BE2C (cell line): ENCODE measurements around the gene CPLX1.

ENCODE experiments used
- DNase-seq: peaks from one replicate; pipeline ENCODE4 v3.0.0-alpha.2; 2020
- H3K27me3 ChIP-seq: fragments of 250-450 bp; sonication (Bioruptor Pico); 2 replicates; pipeline ENCODE4 v1.5.1; 2020; ENCODE audit warnings: mild to moderate bottlenecking
- H3K36me3 ChIP-seq: fragments of 250-450 bp; sonication (Bioruptor Pico); 2 replicates; pipeline ENCODE4 v1.5.1; 2020; ENCODE audit warnings: mild to moderate bottlenecking
- H3K4me1 ChIP-seq: fragments of 250-450 bp; sonication (Bioruptor Pico); 2 replicates; pipeline ENCODE4 v1.5.1; 2020
- H3K4me3 ChIP-seq: 2 replicates; pipeline ENCODE4 v1.5.1; 2011; ENCODE audit warnings: low read depth, low read length
- H3K9me3 ChIP-seq: fragments of 250-450 bp; sonication (Bioruptor Pico); 2 replicates; pipeline ENCODE4 v1.5.1; 2020
- TF ChIP-seq, protein P1 (sequence below): IDR thresholded peaks from 2 replicates; pipeline ENCODE4 v1.5.1; 2012; ENCODE audit warnings: mild to moderate bottlenecking, low read depth, low read length

Gene CPLX1

DNA sequence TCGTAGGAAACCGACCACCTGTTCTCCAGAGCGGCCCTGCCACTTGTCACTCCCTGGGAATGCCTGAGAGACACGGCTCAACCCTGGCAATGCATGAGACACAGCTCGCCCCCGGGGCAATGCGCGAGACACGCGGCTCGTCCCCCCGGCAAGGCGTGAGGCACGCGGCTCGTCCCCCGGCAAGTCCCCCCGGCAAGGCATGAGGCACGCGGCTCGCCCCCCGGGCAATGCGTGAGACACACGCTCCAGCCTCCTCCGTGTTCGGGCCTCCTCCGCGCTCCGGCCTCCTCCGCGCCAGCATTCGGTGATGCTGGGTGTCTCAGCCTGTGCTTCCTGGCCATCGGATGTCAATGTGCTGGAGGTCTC is 27.5 kb upstream of the CPLX1 start:
- no peak for DNase-seq
- Histone ChIP-seq H3K9me3 (no peaks in the 10 kb centered on the region), H3K36me3 (peaks cover 54% of the 10 kb centered on the region), H3K4me1 (no peaks in the 10 kb centered on the region), H3K27me3 (no peaks in the 10 kb centered on the region), H3K4me3 (no peak overlapping the region)
- TF ChIP-seq, protein P1, sequence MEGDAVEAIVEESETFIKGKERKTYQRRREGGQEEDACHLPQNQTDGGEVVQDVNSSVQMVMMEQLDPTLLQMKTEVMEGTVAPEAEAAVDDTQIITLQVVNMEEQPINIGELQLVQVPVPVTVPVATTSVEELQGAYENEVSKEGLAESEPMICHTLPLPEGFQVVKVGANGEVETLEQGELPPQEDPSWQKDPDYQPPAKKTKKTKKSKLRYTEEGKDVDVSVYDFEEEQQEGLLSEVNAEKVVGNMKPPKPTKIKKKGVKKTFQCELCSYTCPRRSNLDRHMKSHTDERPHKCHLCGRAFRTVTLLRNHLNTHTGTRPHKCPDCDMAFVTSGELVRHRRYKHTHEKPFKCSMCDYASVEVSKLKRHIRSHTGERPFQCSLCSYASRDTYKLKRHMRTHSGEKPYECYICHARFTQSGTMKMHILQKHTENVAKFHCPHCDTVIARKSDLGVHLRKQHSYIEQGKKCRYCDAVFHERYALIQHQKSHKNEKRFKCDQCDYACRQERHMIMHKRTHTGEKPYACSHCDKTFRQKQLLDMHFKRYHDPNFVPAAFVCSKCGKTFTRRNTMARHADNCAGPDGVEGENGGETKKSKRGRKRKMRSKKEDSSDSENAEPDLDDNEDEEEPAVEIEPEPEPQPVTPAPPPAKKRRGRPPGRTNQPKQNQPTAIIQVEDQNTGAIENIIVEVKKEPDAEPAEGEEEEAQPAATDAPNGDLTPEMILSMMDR = no peak

DNA sequence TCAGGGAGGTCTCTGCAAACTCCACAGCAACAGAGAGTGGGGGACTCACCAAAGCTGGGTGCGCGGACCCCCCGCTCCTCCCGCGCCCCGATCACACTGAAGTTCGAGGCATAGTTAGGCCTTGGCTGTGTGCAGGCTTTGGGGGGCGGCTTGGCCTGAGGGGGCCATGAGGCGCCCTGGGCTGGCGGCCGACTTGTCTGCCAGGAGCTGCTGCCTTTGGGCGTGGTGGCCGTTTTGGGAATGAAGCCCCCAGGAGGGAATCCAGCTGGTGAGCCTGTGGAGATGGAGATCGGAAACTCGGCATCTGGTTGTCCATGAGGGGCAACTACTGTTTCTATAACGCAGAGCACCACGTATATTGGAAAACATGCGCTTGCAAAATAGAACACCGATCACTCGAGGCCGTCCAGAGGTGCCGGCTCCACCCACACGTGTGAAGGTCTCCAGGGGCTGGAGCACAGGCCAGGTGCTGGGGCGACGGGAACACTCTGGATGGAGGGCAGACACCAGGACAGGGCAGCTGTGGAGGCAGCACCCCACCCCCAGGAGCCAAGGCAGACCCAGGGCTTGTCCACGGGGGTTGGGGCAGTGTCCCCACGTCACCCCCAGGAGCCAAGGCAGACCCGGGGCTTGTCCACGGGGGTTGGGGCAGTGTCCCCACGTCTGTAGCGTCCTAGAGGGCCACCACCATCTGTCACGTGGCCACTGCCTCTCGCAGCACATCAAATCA is 25.9 kb upstream of the CPLX1 start:
- no peaks in the 10 kb centered on the region for H3K27me3 ChIP-seq
- H3K4me3 ChIP-seq = no peak overlapping the region
- no peak for DNase-seq
- no peaks in the 10 kb centered on the region for H3K9me3 ChIP-seq
- TF ChIP-seq, protein P1 = no peak
- H3K36me3 ChIP-seq = peaks cover 45% of the 10 kb centered on the region
- H3K4me1 ChIP-seq = no peaks in the 10 kb centered on the region

DNA sequence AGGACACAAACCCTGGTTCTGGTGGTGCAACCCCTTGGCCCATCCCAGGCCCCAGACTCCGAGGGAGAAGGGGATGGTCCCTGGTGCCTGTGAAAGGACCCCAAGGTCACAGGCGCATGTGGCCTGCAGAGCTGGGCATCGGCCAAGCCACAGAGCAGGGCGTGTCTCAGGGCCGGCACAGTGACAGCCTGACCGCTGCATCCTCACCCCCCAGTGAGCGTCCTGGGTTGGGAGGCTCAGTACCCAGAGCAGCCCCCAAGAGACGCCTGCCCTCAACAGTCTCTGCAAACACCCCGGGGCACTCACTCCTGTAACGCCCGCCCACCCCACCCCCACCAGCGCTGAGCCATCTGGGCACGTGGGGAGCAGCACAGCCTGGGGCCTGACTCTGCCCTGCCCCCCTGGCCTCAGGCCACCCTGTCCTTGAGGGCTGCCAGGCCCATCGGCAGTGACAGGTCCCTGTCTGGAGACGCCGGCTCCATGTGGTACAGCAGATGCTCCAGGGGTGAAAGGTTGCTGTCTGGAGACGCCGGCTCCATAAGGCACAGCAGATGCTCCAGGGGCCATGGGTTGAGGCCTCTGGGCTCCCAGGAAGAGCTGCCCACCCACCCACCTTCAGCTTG is 24.5 kb upstream of the CPLX1 start:
- Histone ChIP-seq H3K9me3 (no peaks in the 10 kb centered on the region), H3K4me1 (no peaks in the 10 kb centered on the region), H3K27me3 (no peaks in the 10 kb centered on the region), H3K36me3 (peaks cover 39% of the 10 kb centered on the region), H3K4me3 (no peak overlapping the region)
- TF ChIP-seq, protein P1 = no peak
- no peak for DNase-seq

DNA sequence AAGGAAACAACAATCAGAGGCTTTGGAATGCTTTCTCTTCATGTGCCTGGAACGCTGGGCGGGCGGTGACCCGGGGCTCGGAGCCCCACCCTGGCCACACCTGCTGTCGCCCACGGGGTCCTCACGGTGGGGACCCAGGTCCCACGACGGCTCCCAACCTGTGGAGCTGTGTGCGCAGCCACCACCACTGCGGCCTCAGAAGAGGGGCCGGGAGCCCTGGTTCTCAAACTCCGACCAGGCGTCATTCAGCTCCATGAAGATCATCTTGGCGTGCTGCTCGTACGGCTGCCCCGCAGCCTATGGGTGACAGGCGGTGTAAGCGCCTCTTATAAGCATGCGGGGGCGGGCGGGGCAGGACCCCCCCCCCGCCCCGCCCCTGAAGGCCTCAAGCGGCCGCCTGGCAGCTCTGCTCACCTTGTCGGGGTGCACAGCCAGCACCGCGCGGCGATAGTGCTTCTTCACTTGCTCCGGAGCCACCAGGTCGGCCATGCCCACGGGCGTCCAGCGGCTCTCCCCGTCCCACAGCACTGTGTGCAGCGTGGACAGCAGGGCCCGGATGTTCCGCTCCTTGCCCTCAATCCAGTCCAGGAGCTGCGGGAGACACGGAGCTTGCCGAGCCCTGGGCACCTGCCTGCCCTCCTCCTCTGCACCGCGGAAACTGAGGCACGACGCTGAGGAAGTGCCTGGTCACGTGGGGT is 23.7 kb upstream of the CPLX1 start:
- H3K36me3 ChIP-seq = peaks cover 34% of the 10 kb centered on the region
- no peak for DNase-seq

DNA sequence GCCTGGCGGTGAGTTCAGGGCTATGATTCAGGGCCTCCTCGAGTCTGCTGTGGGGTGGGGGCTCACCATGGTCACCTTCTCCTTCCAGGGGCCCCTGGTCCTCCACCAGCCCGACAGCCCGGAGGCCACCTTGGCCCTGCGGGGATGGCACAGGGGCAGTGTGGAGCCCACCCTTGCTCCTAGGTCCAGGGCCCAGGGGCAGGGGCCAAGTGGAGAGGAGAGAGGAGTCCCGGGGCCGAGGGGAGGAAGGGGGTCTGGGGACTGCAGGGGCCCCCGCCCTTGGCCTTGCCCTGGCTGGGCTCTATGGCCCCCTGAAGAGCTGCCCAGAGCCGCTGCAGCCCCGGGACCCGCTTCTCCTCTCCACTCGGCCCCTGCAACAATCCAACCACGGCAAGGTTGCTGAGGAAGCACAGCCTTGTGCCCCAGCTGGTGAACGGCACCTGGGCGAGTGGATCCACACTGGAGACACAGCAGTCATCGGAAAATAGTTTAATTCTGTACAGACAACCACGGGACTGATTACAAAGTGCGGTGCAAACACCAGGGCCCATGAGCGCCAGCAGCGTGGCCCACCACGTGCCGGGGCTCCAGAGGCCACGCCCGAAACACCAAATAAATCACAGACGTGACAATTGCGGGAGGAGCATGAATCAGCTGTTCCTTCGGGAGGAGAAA is 23.0 kb upstream of the CPLX1 start:
- Histone ChIP-seq H3K36me3 (peaks cover 34% of the 10 kb centered on the region), H3K4me1 (no peaks in the 10 kb centered on the region), H3K27me3 (no peaks in the 10 kb centered on the region), H3K9me3 (no peaks in the 10 kb centered on the region), H3K4me3 (no peak overlapping the region)
- no peak for DNase-seq
- TF ChIP-seq, protein P1 = no peak

More for the DNA sequence above, 23.7 kb upstream of the CPLX1 start:
- Histone ChIP-seq H3K9me3 (no peaks in the 10 kb centered on the region), H3K27me3 (no peaks in the 10 kb centered on the region), H3K4me1 (no peaks in the 10 kb centered on the region), H3K4me3 (no peak overlapping the region)
- TF ChIP-seq, protein P1 = no peak
